ENCODE data around the gene OR4D11. TPM values are rescaled to one million over a fixed set of nuclear protein-coding genes. Genes with fewer than 3 reads are reported as not detected.

OR4D11 gene
- total RNA-seq, 6 experiments from 2014 or later = not detected

GRCh38 chr11:59475176-59475575 is 28.2 kb upstream of the OR4D11 start:
- TF ChIP-seq CTCF (IDR thresholded peaks at IDR 0.05) = no peak
- Mint-ChIP-seq H3K27me3 (ENCODE audit: insufficient read depth) (peaks cover 4% of the 10 kb centered on the region), H3K36me3 (ENCODE audit: low read depth) (no peaks in the 10 kb centered on the region), H3K9me3 (no peaks in the 10 kb centered on the region), H3K4me1 (ENCODE audit: low read depth) (no peaks in the 10 kb centered on the region), H3K27ac (no peak overlapping the region), H3K4me3 (no peak overlapping the region)
- DNase-seq = no peak

- Mint-ChIP-seq H3K36me3 (ENCODE audit: low read depth) (no peaks in the 10 kb centered on the region), H3K4me1 (ENCODE audit: low read depth) (no peaks in the 10 kb centered on the region), H3K4me3 (no peak overlapping the region), H3K27me3 (ENCODE audit: insufficient read depth) (no peaks in the 10 kb centered on the region; the same call in 1 of the 2 replicates), H3K27ac (no peak overlapping the region), H3K9me3 (no peaks in the 10 kb centered on the region)
- no peak for DNase-seq
- TF ChIP-seq CTCF (IDR thresholded peaks at IDR 0.05) = no peak
Observed at GRCh38 chr11:59479906-59480305, 23.5 kb upstream of the OR4D11 start.

- Mint-ChIP-seq H3K9me3 (no peaks in the 10 kb centered on the region), H3K4me3 (no peak overlapping the region), H3K36me3 (ENCODE audit: low read depth) (no peaks in the 10 kb centered on the region), H3K27ac (no peak overlapping the region), H3K4me1 (ENCODE audit: low read depth) (no peaks in the 10 kb centered on the region), H3K27me3 (ENCODE audit: insufficient read depth) (no peaks in the 10 kb centered on the region; the same call in 1 of the 2 replicates)
- no peak for TF ChIP-seq CTCF (IDR thresholded peaks at IDR 0.05)
- DNase-seq = no peak
Observed at GRCh38 chr11:59480359-59480758, 23.0 kb upstream of the OR4D11 start.

GRCh38 chr11:59501931-59502330 is 1.4 kb upstream of the OR4D11 start:
- H3K27me3 Mint-ChIP-seq (ENCODE audit: insufficient read depth) = peaks cover 6% of the 10 kb centered on the region
- TF ChIP-seq CTCF (IDR thresholded peaks at IDR 0.05) = no peak
- no peaks in the 10 kb centered on the region for H3K4me1 Mint-ChIP-seq (ENCODE audit: low read depth)
- H3K27ac Mint-ChIP-seq = no peak overlapping the region
- H3K9me3 Mint-ChIP-seq = no peaks in the 10 kb centered on the region
- no peak for DNase-seq
- no peak overlapping the region for H3K4me3 Mint-ChIP-seq
- no peaks in the 10 kb centered on the region for H3K36me3 Mint-ChIP-seq (ENCODE audit: low read depth)

GRCh38 chr11:59510941-59511589 is 7.7 kb downstream of the OR4D11 start, which contains the start of gene OR4D9:
OR4D9 (plus strand) TSS chr11:59511539; CDS start chr11:59514913, 3,374 bp downstream.
- Mint-ChIP-seq H3K4me1 (ENCODE audit: low read depth) (no peaks in the 10 kb centered on the region), H3K27me3 (ENCODE audit: insufficient read depth) (peaks cover 1% of the 10 kb centered on the region), H3K27ac (no peak within 1 kb of the TSS), H3K36me3 (ENCODE audit: low read depth) (no peaks in the 10 kb centered on the region), H3K4me3 (no peak within 1 kb of the TSS), H3K9me3 (no peaks in the 10 kb centered on the region)
- no peak for TF ChIP-seq CTCF (IDR thresholded peaks at IDR 0.05)
- DNase-seq = no peak

Data from HFFc6 (cell line).